Colonic mucosa (tissue), 4 donors: Measurements from ENCODE around the gene MRPL16. TPM values are rescaled to one million over a fixed set of nuclear protein-coding genes. Genes with fewer than 3 reads are reported as not detected.
A peak's percentile ranks its signal among the peaks of the same experiment; 100 is the strongest.

Experiments
- DNase-seq: peaks from one replicate; pipeline ENCODE4 v3.0.0-alpha.2; 2020
- H3K27ac ChIP-seq: fragments of 200-600 bp; one replicate; pipeline ENCODE4 v1.8.0; 2021
- H3K27me3 ChIP-seq: fragments of 200-600 bp; one replicate; pipeline ENCODE4 v1.8.0; 2021
- H3K36me3 ChIP-seq: fragments of 200-600 bp; one replicate; pipeline ENCODE4 v1.8.0; 2021
- H3K4me1 ChIP-seq: fragments of 200-600 bp; one replicate; pipeline ENCODE4 v1.8.0; 2021; ENCODE audit warnings: mild to moderate bottlenecking
- H3K4me3 ChIP-seq: fragments of 200-600 bp; one replicate; pipeline ENCODE4 v1.8.0; 2021
- H3K9ac ChIP-seq, 2 donors: one replicate each; pipeline ENCODE4 v1.7.0; 2013; ENCODE audit warnings: control low read depth in 2 of 2, low read depth in 2 of 2, low read length in 2 of 2
- H3K9me3 ChIP-seq: fragments of 200-600 bp; one replicate; pipeline ENCODE4 v1.8.0; 2021
- CTCF ChIP-seq: fragments of 200-600 bp; IDR thresholded peaks from one replicate; pipeline ENCODE4 v1.8.0; 2022; ENCODE audit warnings: antibody characterized with exemption, mild to moderate bottlenecking
- intact Hi-C: fragments of 100-400 bp; cut with DNase I; formaldehyde crosslinking; loops from one replicate; pipeline ENCODE4 v1.14.1; 2022
- total RNA-seq, 2 donors: library from RNA; stranded (reverse); fragmentation: NEBNext Ultra II Directional in 1 of 2; extraction: Animal tissue kit (Norgen Biotek cat#: 25700) in 1 of 2; gene quantifications; one replicate each; pipeline ENCODE4 v1.2.1, GENCODE V29; 2021
- donor health status: healthy.
- donor health status: DM: no; HTN: no; CAD: no.
- donor health status: DM: no; HTN: no; CAD: no.

The MRPL16 gene
- total RNA-seq, 2 donors from 2014 or later: 51.6 to 91.3 TPM

GRCh38 chr11:59841514-59841913, 30.9 kb upstream of the MRPL16 start:
- intact Hi-C loops: no loop called here
- H3K36me3 ChIP-seq: no peaks in the 10 kb centered on the region
- no peak overlapping the region for H3K9ac ChIP-seq
- H3K9me3 ChIP-seq: no peaks in the 10 kb centered on the region
- DNase-seq: no peak
- no peak overlapping the region for H3K4me3 ChIP-seq
- no peak overlapping the region for H3K27ac ChIP-seq
- H3K27me3 ChIP-seq: no peaks in the 10 kb centered on the region
- no peaks in the 10 kb centered on the region for H3K4me1 ChIP-seq
- no peak for TF ChIP-seq CTCF

- Histone ChIP-seq H3K4me3 (no peak overlapping the region), H3K27ac (no peak overlapping the region), H3K27me3 (no peaks in the 10 kb centered on the region), H3K9ac (no peak overlapping the region), H3K36me3 (no peaks in the 10 kb centered on the region), H3K4me1 (no peaks in the 10 kb centered on the region), H3K9me3 (no peaks in the 10 kb centered on the region)
- intact Hi-C loops: no loop called here
- no peak for DNase-seq
- TF ChIP-seq CTCF: no peak
These were observed 29.0 kb upstream of the MRPL16 start for GRCh38 chr11:59839615-59840014.

GRCh38 chr11:59833602-59834001, 23.0 kb upstream of the MRPL16 start:
- H3K36me3 ChIP-seq: no peaks in the 10 kb centered on the region
- DNase-seq: no peak
- no peaks in the 10 kb centered on the region for H3K4me1 ChIP-seq
- no peak overlapping the region for H3K4me3 ChIP-seq
- H3K27ac ChIP-seq: no peak overlapping the region
- no peaks in the 10 kb centered on the region for H3K9me3 ChIP-seq
- no peak overlapping the region for H3K9ac ChIP-seq
- intact Hi-C loops: no loop called here
- no peaks in the 10 kb centered on the region for H3K27me3 ChIP-seq
- TF ChIP-seq CTCF: no peak

GRCh38 chr11:59829358-59829757, 18.8 kb upstream of the MRPL16 start:
- H3K9me3 ChIP-seq: no peaks in the 10 kb centered on the region
- no peak overlapping the region for H3K9ac ChIP-seq
- no peaks in the 10 kb centered on the region for H3K36me3 ChIP-seq
- H3K27ac ChIP-seq: no peak overlapping the region
- no peak for TF ChIP-seq CTCF
- no peaks in the 10 kb centered on the region for H3K4me1 ChIP-seq
- intact Hi-C loops: no loop called here
- DNase-seq: no peak
- H3K27me3 ChIP-seq: no peaks in the 10 kb centered on the region
- no peak overlapping the region for H3K4me3 ChIP-seq

- Histone ChIP-seq H3K9me3 (no peaks in the 10 kb centered on the region), H3K36me3 (no peaks in the 10 kb centered on the region), H3K27ac (no peak overlapping the region), H3K4me3 (no peak overlapping the region), H3K27me3 (no peaks in the 10 kb centered on the region), H3K9ac (no peak overlapping the region), H3K4me1 (no peaks in the 10 kb centered on the region)
- TF ChIP-seq CTCF: peak; percentile 56
- DNase-seq: peak; percentile 50
- intact Hi-C loops: loop anchor here (2.0 to 5.0 kb wide), 3 partner anchors 98 to 429 kb away; no protein-coding TSS in a partner anchor
These were observed 12.5 kb upstream of the MRPL16 start for GRCh38 chr11:59822989-59823566.
